ENCODE results near the gene LIM2.

Gene LIM2

GRCh38 chr19:51361239-51361638, 26.5 kb downstream of the LIM2 start:
- TF ChIP-seq, protein P1, sequence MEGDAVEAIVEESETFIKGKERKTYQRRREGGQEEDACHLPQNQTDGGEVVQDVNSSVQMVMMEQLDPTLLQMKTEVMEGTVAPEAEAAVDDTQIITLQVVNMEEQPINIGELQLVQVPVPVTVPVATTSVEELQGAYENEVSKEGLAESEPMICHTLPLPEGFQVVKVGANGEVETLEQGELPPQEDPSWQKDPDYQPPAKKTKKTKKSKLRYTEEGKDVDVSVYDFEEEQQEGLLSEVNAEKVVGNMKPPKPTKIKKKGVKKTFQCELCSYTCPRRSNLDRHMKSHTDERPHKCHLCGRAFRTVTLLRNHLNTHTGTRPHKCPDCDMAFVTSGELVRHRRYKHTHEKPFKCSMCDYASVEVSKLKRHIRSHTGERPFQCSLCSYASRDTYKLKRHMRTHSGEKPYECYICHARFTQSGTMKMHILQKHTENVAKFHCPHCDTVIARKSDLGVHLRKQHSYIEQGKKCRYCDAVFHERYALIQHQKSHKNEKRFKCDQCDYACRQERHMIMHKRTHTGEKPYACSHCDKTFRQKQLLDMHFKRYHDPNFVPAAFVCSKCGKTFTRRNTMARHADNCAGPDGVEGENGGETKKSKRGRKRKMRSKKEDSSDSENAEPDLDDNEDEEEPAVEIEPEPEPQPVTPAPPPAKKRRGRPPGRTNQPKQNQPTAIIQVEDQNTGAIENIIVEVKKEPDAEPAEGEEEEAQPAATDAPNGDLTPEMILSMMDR (IDR thresholded peaks at IDR 0.05; ENCODE audit: low read depth, low read length), result no peak
- no peak for DNase-seq (ENCODE audit: extremely low read depth, low read depth)

- TF ChIP-seq, protein P1 (IDR thresholded peaks at IDR 0.05; ENCODE audit: low read depth, low read length), result no peak
- DNase-seq (ENCODE audit: extremely low read depth, low read depth), result peak; percentile 56
These were observed 28.5 kb downstream of the LIM2 start for GRCh38 chr19:51359294-51359693.

- DNase-seq (ENCODE audit: extremely low read depth, low read depth), result no peak
- TF ChIP-seq, protein P1 (IDR thresholded peaks at IDR 0.05; ENCODE audit: low read depth, low read length), result no peak
These were observed 29.8 kb downstream of the LIM2 start for GRCh38 chr19:51357952-51358351.

- DNase-seq (ENCODE audit: extremely low read depth, low read depth), result no peak
These were observed 31.5 kb downstream of the LIM2 start for GRCh38 chr19:51356159-51356801.

GRCh38 chr19:51354742-51355148, 33.0 kb downstream of the LIM2 start:
- TF ChIP-seq, protein P1 (IDR thresholded peaks at IDR 0.05; ENCODE audit: low read depth, low read length), result no peak
- DNase-seq (ENCODE audit: extremely low read depth, low read depth), result no peak

More at GRCh38 chr19:51356159-51356801, 31.5 kb downstream of the LIM2 start:
- TF ChIP-seq, protein P1 (IDR thresholded peaks at IDR 0.05; ENCODE audit: low read depth, low read length), result no peak

- TF ChIP-seq, protein P1 (IDR thresholded peaks at IDR 0.05; ENCODE audit: low read depth, low read length), result no peak
These were observed 33.6 kb downstream of the LIM2 start for GRCh38 chr19:51354103-51354741.

DNA sequence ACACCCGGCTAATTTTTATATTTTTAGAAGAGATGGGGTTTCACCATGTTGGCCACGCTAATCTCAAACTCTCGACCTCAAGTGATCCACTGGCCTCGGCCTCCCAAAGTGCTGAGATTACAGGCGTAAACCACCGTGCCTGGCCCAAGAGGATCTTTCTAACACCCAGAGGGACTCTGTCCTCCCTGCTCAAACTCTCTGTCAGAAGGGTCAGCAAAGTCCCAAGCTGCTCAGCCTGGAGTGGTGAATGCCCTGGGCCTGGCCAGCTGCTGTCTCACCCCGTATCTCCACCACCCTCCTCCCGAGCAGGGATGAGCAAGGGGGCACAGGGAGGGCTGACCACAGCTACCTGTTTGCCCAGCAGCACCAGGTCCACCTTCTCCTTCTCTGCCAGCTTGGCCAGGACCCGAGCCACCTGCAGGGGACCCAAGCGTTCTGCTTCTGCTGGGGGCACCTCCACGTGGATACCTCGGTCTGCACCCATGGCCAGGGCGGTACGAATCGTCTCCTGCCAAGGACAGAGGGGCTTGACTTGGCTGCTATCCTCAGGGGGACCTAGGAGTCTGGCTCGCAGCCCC, 34.9 kb downstream of the LIM2 start:
- TF ChIP-seq, protein P1 (IDR thresholded peaks at IDR 0.05; ENCODE audit: low read depth, low read length), result no peak
- no peak for DNase-seq (ENCODE audit: extremely low read depth, low read depth)

More at GRCh38 chr19:51354103-51354741, 33.6 kb downstream of the LIM2 start:
- DNase-seq (ENCODE audit: extremely low read depth, low read depth), result no peak
